Fibroblast of pulmonary artery (primary cell): ENCODE results near the gene OR4K15.

Source experiments
- DNase-seq: peaks from one replicate; pipeline ENCODE4 v3.0.0-alpha.2; 2010; ENCODE audit warnings: low read depth
- H3K4me3 ChIP-seq: replicated peaks from 2 replicates; pipeline ENCODE4 v1.5.1; 2011; ENCODE audit warnings: low read depth, mild to moderate bottlenecking, control low read depth, low read length, moderate library complexity
- TF ChIP-seq, protein P1 (sequence below): IDR thresholded peaks from 2 replicates; pipeline ENCODE4 v1.5.1; 2011; ENCODE audit warnings: mild to moderate bottlenecking, control low read depth, low read length, inconsistent platforms; ENCODE audit errors: missing control alignments

The OR4K15 gene

GRCh38 chr14:19993438-19993837 is 18.0 kb downstream of the OR4K15 start:
- DNase-seq: no peak
- TF ChIP-seq, protein P1, sequence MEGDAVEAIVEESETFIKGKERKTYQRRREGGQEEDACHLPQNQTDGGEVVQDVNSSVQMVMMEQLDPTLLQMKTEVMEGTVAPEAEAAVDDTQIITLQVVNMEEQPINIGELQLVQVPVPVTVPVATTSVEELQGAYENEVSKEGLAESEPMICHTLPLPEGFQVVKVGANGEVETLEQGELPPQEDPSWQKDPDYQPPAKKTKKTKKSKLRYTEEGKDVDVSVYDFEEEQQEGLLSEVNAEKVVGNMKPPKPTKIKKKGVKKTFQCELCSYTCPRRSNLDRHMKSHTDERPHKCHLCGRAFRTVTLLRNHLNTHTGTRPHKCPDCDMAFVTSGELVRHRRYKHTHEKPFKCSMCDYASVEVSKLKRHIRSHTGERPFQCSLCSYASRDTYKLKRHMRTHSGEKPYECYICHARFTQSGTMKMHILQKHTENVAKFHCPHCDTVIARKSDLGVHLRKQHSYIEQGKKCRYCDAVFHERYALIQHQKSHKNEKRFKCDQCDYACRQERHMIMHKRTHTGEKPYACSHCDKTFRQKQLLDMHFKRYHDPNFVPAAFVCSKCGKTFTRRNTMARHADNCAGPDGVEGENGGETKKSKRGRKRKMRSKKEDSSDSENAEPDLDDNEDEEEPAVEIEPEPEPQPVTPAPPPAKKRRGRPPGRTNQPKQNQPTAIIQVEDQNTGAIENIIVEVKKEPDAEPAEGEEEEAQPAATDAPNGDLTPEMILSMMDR: no peak
- H3K4me3 ChIP-seq: no peak overlapping the region

- TF ChIP-seq, protein P1: no peak
- H3K4me3 ChIP-seq: no peak within 1 kb of the TSS
- DNase-seq: no peak
Measured at GRCh38 chr14:20001863-20002262, 26.5 kb downstream of the OR4K15 start, which contains the start of gene OR4Q2. Gene OR4Q2 (plus strand): TSS chr14:20002163.

DNA sequence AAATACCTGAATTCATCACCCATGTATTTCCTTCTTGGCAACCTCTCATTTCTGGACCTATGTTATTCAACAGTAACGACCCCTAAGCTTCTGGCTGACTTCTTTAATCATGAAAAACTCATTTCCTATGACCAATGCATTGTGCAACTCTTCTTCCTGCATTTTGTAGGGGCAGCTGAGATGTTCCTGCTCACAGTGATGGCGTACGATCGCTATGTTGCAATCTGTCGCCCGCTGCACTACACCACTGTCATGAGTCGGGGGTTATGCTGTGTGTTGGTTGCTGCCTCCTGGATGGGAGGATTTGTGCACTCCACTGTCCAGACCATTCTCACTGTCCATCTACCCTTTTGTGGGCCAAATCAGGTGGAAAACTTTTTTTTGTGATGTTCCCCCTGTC is 26.9 kb downstream of the OR4K15 start:
- DNase-seq: no peak
- H3K4me3 ChIP-seq: no peak overlapping the region
- TF ChIP-seq, protein P1: no peak

DNA sequence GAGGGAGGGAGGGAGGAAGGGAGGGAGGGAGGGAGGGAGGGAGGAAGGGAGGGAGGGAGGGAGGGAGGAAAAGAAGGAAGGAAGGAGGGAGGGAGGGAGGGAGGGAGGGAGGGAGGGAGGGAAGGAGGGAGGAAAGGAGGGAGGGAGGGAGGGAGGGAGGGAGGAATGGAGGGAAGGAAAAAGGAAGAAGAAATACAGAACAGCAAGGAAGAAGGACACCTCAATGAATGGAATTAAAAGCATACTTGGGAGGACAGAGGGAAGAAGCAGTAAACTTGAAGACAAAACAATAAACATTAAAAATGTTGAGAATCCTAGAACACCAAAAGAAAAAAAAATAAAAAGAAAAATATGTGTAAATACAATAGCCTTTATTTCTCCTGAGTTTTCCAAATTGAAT is 32.8 kb downstream of the OR4K15 start:
- DNase-seq: no peak
- H3K4me3 ChIP-seq: no peak overlapping the region
- TF ChIP-seq, protein P1: no peak

DNA sequence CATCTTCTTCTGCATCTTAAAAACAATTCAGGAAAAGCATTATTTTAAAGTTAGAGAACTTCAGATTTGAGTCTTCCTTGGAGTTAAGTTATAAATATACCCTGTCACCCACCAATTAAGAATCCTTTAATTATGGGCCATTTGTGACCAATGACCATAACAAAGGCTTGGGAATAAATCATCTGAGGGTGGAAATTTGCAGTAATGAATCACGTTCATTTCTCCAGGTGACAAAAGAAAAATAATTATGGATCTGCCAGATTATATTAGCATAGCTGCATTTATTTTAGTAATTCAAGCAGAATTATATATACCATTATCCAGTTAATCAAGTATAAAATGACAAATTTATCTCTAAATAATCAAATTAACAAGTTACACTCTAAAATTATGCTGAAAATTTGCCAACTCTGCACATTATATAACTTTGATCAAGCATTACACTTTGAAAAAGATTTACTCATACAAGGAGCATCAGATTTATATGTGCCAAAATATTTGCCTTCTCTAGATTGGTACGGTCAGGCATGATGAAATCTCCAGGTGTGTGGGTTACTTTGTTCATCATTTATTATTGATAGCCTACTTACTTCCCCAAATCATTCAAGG is 44.0 kb downstream of the OR4K15 start, which contains the start of gene OR4K14:
TSS of gene OR4K14 (minus strand) at position 51 of the 609 bp plus-strand sequence. CDS start 4,114 bp downstream, outside the sequence.
- DNase-seq: no peak
- TF ChIP-seq, protein P1: no peak
- no peak within 1 kb of the TSS for H3K4me3 ChIP-seq
